ENCODE measurements around the gene MAJIN.

- TF ChIP-seq ZBTB2 (IDR thresholded peaks at IDR 0.05), result no peak
- no peak for TF ChIP-seq POLR2AphosphoS2 (IDR thresholded peaks at IDR 0.05; ENCODE audit: low read length)
- TF ChIP-seq SMAD4 (CRISPR knock-in tag; conservative IDR thresholded peaks at IDR 0.05), result no peak
- no peak for TF ChIP-seq CEBPB (tag; IDR thresholded peaks at IDR 0.05)
- no peak for TF ChIP-seq TSHZ1 (CRISPR knock-in tag; IDR thresholded peaks at IDR 0.05)
- no peak for TF ChIP-seq CTCF (IDR thresholded peaks at IDR 0.05 in 2 of 3, conservative IDR thresholded peaks at IDR 0.05 in 1 of 3; ENCODE audit: insufficient read depth in 2 of 3, low read depth in 1 of 3, low read length in 3 of 3)
- no peak for TF ChIP-seq E2F4 (CRISPR knock-in tag; IDR thresholded peaks at IDR 0.05; ENCODE audit: low read depth)
- no peak for TF ChIP-seq NR2F6 (CRISPR knock-in tag; IDR thresholded peaks at IDR 0.05)
- TF ChIP-seq SMC3 (conservative IDR thresholded peaks at IDR 0.05; ENCODE audit: insufficient read depth, low read depth, low read length), result no peak
- TF ChIP-seq ZFP36 (IDR thresholded peaks at IDR 0.05; ENCODE audit: low read depth, low read length, partially characterized antibody), result no peak
These were observed 60.8 kb downstream of the MAJIN start for GRCh38 chr11:64911142-64911541.

All from K562 (cell line).